ENCODE data around the gene WDR88. TPM values are rescaled to one million over a fixed set of nuclear protein-coding genes. Genes with fewer than 3 reads are reported as not detected.

WDR88 gene
- total and polyA plus RNA-seq, 4 donors, result 0.08 TPM; not detected in 2

DNA sequence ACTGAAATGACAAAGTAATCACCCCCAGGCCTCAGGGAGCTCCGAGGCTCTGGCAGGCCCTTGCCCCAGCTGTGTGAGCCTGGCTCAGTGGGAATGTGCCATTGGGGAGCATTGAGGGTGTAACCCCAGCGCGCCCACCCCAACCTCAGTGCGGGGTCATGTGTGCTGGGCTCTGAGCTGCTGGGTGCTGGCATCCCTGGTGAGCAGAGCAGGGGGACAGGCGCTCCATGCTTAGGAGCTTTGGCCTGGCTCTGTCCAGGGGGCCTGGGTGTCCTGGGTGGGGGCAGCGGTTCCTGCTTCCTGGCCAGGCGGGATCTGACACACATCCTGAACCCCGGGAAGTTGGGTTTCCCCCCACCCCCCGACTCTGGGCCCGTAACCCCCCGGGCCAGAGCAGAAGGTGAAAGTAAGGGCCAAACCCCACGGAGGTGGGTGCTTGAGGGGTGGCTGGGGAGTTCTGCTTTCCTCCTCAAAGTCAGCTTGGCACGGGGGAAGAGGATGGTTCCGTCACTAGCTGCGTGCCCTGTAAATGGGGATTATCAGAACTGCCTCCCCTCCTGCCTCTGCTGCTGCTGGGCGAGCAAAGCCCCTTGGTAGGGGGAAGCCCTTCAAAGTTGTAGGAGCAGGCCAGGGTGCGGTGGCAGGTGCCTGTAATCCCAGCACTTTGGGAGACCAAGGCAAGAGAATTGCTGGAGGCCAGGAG, 63.9 kb downstream of the WDR88 start:
- Histone ChIP-seq H3K9me3 (ENCODE audit: control insufficient read depth in 4 of 4, low read length in 3 of 4) (no peaks in the 10 kb centered on the region), H3K4me1 (ENCODE audit: control insufficient read depth in 4 of 4, insufficient read depth in 4 of 4, low read length in 3 of 4) (peaks cover 7 to 16% (median 10%) of the 10 kb centered on the region in 4 donors), H3K27me3 (ENCODE audit: control insufficient read depth in 4 of 4, insufficient read depth in 4 of 4, low read length in 3 of 4) (no peaks in the 10 kb centered on the region), H3K27ac (ENCODE audit: low read depth in 1 of 2, low read length in 2 of 2) (peak overlapping the region; percentile 47 to 86), H3K4me3 (ENCODE audit: low read depth in 1 of 3, low read length in 3 of 3) (peak overlapping the region in 2 of 3 donors; percentile 68 to 88), H3K36me3 (ENCODE audit: control insufficient read depth in 4 of 4, insufficient read depth in 3 of 4, low read depth in 1 of 4, low read length in 3 of 4) (peaks cover 0 to 15% (median 4%) of the 10 kb centered on the region in 4 donors), H3K9ac (ENCODE audit: low read depth in 1 of 2, low read length in 2 of 2) (no peak overlapping the region)
- WGBS, result 77% methylated on average over 17 of the region's 17 CpGs
- DNase-seq (ENCODE audit: low spot score), result no peak
- TF ChIP-seq RXRA (IDR thresholded peaks at IDR 0.05) (no peak), SP1 (IDR thresholded peaks at IDR 0.05) (no peak), RAD21 (IDR thresholded peaks at IDR 0.05) (no peak), NR2F2 (IDR thresholded peaks at IDR 0.05) (no peak), HNF4A (conservative IDR thresholded peaks at IDR 0.05) (no peak), JUND (IDR thresholded peaks at IDR 0.05) (no peak), EGR1 (IDR thresholded peaks at IDR 0.05; ENCODE audit: low read depth in 2 of 2) (no peak)
- TF ChIP-seq, protein P1, sequence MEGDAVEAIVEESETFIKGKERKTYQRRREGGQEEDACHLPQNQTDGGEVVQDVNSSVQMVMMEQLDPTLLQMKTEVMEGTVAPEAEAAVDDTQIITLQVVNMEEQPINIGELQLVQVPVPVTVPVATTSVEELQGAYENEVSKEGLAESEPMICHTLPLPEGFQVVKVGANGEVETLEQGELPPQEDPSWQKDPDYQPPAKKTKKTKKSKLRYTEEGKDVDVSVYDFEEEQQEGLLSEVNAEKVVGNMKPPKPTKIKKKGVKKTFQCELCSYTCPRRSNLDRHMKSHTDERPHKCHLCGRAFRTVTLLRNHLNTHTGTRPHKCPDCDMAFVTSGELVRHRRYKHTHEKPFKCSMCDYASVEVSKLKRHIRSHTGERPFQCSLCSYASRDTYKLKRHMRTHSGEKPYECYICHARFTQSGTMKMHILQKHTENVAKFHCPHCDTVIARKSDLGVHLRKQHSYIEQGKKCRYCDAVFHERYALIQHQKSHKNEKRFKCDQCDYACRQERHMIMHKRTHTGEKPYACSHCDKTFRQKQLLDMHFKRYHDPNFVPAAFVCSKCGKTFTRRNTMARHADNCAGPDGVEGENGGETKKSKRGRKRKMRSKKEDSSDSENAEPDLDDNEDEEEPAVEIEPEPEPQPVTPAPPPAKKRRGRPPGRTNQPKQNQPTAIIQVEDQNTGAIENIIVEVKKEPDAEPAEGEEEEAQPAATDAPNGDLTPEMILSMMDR (IDR thresholded peaks at IDR 0.05; ENCODE audit: low read depth, low read length, missing input control), result no peak
- TF ChIP-seq, protein P2, sequence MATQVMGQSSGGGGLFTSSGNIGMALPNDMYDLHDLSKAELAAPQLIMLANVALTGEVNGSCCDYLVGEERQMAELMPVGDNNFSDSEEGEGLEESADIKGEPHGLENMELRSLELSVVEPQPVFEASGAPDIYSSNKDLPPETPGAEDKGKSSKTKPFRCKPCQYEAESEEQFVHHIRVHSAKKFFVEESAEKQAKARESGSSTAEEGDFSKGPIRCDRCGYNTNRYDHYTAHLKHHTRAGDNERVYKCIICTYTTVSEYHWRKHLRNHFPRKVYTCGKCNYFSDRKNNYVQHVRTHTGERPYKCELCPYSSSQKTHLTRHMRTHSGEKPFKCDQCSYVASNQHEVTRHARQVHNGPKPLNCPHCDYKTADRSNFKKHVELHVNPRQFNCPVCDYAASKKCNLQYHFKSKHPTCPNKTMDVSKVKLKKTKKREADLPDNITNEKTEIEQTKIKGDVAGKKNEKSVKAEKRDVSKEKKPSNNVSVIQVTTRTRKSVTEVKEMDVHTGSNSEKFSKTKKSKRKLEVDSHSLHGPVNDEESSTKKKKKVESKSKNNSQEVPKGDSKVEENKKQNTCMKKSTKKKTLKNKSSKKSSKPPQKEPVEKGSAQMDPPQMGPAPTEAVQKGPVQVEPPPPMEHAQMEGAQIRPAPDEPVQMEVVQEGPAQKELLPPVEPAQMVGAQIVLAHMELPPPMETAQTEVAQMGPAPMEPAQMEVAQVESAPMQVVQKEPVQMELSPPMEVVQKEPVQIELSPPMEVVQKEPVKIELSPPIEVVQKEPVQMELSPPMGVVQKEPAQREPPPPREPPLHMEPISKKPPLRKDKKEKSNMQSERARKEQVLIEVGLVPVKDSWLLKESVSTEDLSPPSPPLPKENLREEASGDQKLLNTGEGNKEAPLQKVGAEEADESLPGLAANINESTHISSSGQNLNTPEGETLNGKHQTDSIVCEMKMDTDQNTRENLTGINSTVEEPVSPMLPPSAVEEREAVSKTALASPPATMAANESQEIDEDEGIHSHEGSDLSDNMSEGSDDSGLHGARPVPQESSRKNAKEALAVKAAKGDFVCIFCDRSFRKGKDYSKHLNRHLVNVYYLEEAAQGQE (IDR thresholded peaks at IDR 0.05), result no peak
- TF ChIP-seq, protein P3, sequence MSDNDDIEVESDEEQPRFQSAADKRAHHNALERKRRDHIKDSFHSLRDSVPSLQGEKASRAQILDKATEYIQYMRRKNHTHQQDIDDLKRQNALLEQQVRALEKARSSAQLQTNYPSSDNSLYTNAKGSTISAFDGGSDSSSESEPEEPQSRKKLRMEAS (IDR thresholded peaks at IDR 0.05), result no peak

DNA sequence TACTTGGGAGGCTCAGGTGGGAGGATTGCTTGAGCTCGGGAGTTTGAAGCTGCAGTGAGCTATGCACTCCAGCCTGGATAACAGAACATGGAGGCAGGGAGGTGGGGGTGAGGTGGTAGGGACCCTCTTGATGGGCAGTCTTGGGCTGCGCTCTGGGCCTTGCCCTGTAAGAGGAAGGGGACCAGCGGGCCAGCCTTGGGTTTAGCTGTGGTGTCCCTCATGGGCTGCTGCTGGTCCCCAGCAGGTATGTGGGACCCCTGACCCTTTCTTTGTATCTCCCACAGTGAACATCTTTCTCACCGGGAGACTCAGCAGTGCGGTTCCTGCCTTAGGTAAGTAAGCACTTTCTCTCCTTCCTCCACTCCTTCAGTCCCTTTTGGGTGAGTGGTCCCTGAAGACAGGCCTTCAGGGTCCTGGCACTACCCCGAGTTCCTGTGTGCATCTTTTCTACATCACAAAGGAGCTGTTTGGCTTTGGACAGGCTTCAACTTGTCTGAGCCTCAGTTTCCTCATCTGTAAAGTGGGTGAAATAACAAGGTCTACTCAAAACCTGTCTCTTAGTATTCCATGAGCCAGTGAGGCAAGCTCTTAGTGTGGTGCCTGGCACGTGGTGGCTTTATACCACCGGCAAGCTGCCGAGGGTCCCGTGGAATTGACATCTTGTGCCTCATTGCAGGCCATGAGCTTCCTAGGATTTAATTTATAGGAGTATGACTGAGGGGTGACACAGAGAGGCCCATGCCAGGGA, 64.7 kb downstream of the WDR88 start:
- Histone ChIP-seq H3K4me1 (ENCODE audit: control insufficient read depth in 4 of 4, insufficient read depth in 4 of 4, low read length in 3 of 4) (peaks cover 7 to 16% (median 10%) of the 10 kb centered on the region in 4 donors), H3K36me3 (ENCODE audit: control insufficient read depth in 4 of 4, insufficient read depth in 3 of 4, low read depth in 1 of 4, low read length in 3 of 4) (peaks cover 0 to 15% (median 4%) of the 10 kb centered on the region in 4 donors), H3K4me3 (ENCODE audit: low read depth in 1 of 3, low read length in 3 of 3) (no peak overlapping the region), H3K9ac (ENCODE audit: low read depth in 1 of 2, low read length in 2 of 2) (no peak overlapping the region), H3K27me3 (ENCODE audit: control insufficient read depth in 4 of 4, insufficient read depth in 4 of 4, low read length in 3 of 4) (no peaks in the 10 kb centered on the region), H3K27ac (ENCODE audit: low read depth in 1 of 2, low read length in 2 of 2) (no peak overlapping the region), H3K9me3 (ENCODE audit: control insufficient read depth in 4 of 4, low read length in 3 of 4) (no peaks in the 10 kb centered on the region)
- 96% methylated on average over 10 of the region's 10 CpGs for WGBS
- DNase-seq (ENCODE audit: low spot score), result no peak
- no peak for TF ChIP-seq EGR1 (IDR thresholded peaks at IDR 0.05; ENCODE audit: low read depth in 2 of 2)
- TF ChIP-seq GABPA (IDR thresholded peaks at IDR 0.05 in 1 of 2, conservative IDR thresholded peaks at IDR 0.05 in 1 of 2), result no peak
- no peak for TF ChIP-seq HNF4G (IDR thresholded peaks at IDR 0.05)
- no peak for TF ChIP-seq TAF1 (conservative IDR thresholded peaks at IDR 0.05)
- TF ChIP-seq FOXA1 (IDR thresholded peaks at IDR 0.05), result no peak
- no peak for TF ChIP-seq SP1 (IDR thresholded peaks at IDR 0.05)
- TF ChIP-seq, protein P3 (IDR thresholded peaks at IDR 0.05), result no peak
- TF ChIP-seq YY1 (IDR thresholded peaks at IDR 0.05), result no peak
- TF ChIP-seq, protein P4, sequence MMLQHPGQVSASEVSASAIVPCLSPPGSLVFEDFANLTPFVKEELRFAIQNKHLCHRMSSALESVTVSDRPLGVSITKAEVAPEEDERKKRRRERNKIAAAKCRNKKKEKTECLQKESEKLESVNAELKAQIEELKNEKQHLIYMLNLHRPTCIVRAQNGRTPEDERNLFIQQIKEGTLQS (IDR thresholded peaks at IDR 0.05), result no peak
- no peak for TF ChIP-seq JUND (IDR thresholded peaks at IDR 0.05)
- TF ChIP-seq, protein P5, sequence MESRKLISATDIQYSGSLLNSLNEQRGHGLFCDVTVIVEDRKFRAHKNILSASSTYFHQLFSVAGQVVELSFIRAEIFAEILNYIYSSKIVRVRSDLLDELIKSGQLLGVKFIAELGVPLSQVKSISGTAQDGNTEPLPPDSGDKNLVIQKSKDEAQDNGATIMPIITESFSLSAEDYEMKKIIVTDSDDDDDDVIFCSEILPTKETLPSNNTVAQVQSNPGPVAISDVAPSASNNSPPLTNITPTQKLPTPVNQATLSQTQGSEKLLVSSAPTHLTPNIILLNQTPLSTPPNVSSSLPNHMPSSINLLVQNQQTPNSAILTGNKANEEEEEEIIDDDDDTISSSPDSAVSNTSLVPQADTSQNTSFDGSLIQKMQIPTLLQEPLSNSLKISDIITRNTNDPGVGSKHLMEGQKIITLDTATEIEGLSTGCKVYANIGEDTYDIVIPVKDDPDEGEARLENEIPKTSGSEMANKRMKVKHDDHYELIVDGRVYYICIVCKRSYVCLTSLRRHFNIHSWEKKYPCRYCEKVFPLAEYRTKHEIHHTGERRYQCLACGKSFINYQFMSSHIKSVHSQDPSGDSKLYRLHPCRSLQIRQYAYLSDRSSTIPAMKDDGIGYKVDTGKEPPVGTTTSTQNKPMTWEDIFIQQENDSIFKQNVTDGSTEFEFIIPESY (IDR thresholded peaks at IDR 0.05), result no peak
- TF ChIP-seq RXRA (IDR thresholded peaks at IDR 0.05), result no peak
- TF ChIP-seq, protein P2 (IDR thresholded peaks at IDR 0.05), result no peak
- TF ChIP-seq NR2F2 (IDR thresholded peaks at IDR 0.05), result no peak
- no peak for TF ChIP-seq FOXA2 (IDR thresholded peaks at IDR 0.05)
- TF ChIP-seq HNF4A (conservative IDR thresholded peaks at IDR 0.05), result no peak
